Measurements from ENCODE around the gene RAMACL. TPM values are rescaled to one million over a fixed set of nuclear protein-coding genes. Genes with fewer than 3 reads are reported as not detected.

The RAMACL gene
- total and polyA plus RNA-seq, 2 of the 13 experiments (the other 11 are each of a cell fraction or from before 2014, with no cell fraction given), result 0.09 to 0.29 TPM

DNA sequence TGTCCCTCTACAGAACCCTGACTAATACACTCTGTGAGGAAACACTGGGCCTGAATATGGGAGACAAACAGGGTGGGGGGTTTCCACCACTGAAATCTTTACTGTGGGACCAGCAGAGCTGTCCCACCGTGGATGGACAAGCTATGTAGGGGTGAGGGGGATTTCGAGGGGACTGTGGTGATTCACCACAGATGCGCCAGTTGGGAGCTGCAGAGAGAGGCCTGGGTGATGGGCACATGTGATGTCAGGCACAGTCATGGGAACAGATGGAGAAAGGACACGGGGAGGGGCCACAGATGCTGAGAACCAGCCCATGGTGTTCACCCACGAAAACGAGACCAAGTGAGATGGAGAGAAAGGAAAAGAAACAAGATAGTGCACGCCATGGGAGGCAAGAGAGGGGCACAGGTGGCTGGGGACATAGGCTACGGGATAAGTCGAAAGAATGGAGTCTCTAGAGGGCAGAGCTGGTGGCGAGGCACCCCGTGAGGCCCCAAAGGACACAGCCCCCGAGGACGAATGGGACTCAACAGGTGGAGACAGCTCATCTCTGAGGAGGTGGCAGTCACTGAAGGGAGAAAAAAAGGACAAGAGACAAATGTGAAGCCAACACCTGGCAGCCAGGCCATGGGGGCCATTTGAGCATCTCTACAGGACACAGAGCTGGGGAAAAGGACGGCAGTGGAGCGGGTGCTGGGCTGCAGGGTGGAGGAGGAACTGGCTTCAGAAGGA, 10.5 kb upstream of the RAMACL start:
- no peaks in the 10 kb centered on the region for H3K79me2 ChIP-seq (ENCODE audit: insufficient read depth, low read length)
- DNase-seq (ENCODE audit: low spot score) (no peak), FAIRE-seq (no peak), ATAC-seq (no peak)
- no peak overlapping the region for H3K4me2 ChIP-seq (ENCODE audit: low read depth, low read length)
- POLR2A ChIA-PET, result no interaction called here
- BruUV-seq (replicated peaks), result no TSS peak
- CTCF ChIA-PET (ENCODE audit: low intra/inter-chr PET ratio, low total read pairs), result no interaction called here
- peaks cover 4 to 34% of the 10 kb centered on the region in 2 experiments for H3K27me3 ChIP-seq (ENCODE audit: control insufficient read depth in 1 of 2, insufficient read depth in 2 of 2, low read length in 2 of 2)
- TF ChIP-seq ZNF619 (CRISPR knock-in tag; IDR thresholded peaks at IDR 0.05) (no peak), KLF9 (CRISPR knock-in tag; IDR thresholded peaks at IDR 0.05; ENCODE audit: low read depth) (no peak), RAD51 (IDR thresholded peaks at IDR 0.05; ENCODE audit: borderline replicate concordance) (no peak), ZNF839 (CRISPR knock-in tag; IDR thresholded peaks at IDR 0.05; ENCODE audit: borderline replicate concordance) (no peak), LCORL (IDR thresholded peaks at IDR 0.05) (no peak), LCORL (CRISPR knock-in tag; IDR thresholded peaks at IDR 0.05) (no peak), ZNF20 (CRISPR knock-in tag; IDR thresholded peaks at IDR 0.05) (no peak), POLR2G (IDR thresholded peaks at IDR 0.05; ENCODE audit: low read depth, low read length) (no peak), SMYD3 (CRISPR knock-in tag; IDR thresholded peaks at IDR 0.05) (no peak), ZNF724P (CRISPR knock-in tag; IDR thresholded peaks at IDR 0.05; ENCODE audit: borderline replicate concordance) (no peak), ZNF569 (CRISPR knock-in tag; IDR thresholded peaks at IDR 0.05; ENCODE audit: borderline replicate concordance) (no peak), RFX5 (IDR thresholded peaks at IDR 0.05; ENCODE audit: low read depth, low read length) (no peak), ZNF12 (CRISPR knock-in tag; IDR thresholded peaks at IDR 0.05) (no peak), NBN (conservative IDR thresholded peaks at IDR 0.05) (no peak)
- TF ChIP-seq, protein P1, sequence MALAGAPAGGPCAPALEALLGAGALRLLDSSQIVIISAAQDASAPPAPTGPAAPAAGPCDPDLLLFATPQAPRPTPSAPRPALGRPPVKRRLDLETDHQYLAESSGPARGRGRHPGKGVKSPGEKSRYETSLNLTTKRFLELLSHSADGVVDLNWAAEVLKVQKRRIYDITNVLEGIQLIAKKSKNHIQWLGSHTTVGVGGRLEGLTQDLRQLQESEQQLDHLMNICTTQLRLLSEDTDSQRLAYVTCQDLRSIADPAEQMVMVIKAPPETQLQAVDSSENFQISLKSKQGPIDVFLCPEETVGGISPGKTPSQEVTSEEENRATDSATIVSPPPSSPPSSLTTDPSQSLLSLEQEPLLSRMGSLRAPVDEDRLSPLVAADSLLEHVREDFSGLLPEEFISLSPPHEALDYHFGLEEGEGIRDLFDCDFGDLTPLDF (CRISPR knock-in tag; IDR thresholded peaks at IDR 0.05), result no peak
- TF ChIP-seq, protein P2, sequence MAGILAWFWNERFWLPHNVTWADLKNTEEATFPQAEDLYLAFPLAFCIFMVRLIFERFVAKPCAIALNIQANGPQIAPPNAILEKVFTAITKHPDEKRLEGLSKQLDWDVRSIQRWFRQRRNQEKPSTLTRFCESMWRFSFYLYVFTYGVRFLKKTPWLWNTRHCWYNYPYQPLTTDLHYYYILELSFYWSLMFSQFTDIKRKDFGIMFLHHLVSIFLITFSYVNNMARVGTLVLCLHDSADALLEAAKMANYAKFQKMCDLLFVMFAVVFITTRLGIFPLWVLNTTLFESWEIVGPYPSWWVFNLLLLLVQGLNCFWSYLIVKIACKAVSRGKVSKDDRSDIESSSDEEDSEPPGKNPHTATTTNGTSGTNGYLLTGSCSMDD (CRISPR knock-in tag; IDR thresholded peaks at IDR 0.05), result no peak
- TF ChIP-seq, protein P3, sequence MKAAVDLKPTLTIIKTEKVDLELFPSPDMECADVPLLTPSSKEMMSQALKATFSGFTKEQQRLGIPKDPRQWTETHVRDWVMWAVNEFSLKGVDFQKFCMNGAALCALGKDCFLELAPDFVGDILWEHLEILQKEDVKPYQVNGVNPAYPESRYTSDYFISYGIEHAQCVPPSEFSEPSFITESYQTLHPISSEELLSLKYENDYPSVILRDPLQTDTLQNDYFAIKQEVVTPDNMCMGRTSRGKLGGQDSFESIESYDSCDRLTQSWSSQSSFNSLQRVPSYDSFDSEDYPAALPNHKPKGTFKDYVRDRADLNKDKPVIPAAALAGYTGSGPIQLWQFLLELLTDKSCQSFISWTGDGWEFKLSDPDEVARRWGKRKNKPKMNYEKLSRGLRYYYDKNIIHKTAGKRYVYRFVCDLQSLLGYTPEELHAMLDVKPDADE (CRISPR knock-in tag; IDR thresholded peaks at IDR 0.05), result no peak
- TF ChIP-seq, protein P4, sequence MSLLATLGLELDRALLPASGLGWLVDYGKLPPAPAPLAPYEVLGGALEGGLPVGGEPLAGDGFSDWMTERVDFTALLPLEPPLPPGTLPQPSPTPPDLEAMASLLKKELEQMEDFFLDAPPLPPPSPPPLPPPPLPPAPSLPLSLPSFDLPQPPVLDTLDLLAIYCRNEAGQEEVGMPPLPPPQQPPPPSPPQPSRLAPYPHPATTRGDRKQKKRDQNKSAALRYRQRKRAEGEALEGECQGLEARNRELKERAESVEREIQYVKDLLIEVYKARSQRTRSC (CRISPR knock-in tag; IDR thresholded peaks at IDR 0.05; ENCODE audit: low read depth), result no peak
- no peaks in the 10 kb centered on the region for H3K9me3 ChIP-seq (ENCODE audit: low read length)
- WGBS (ENCODE audit: low lambda C conversion rate), result 3% methylated on average over 15 of the region's 15 CpGs
- no peak overlapping the region for H3K4me3 ChIP-seq (replicated peaks in 1 of 3; ENCODE audit: insufficient read depth in 1 of 3, low read depth in 2 of 3, low read length in 3 of 3)
- H2AFZ ChIP-seq (ENCODE audit: low read length), result no peak overlapping the region
- no peaks in the 10 kb centered on the region for H4K20me1 ChIP-seq (ENCODE audit: insufficient read depth, low read length)
- H3K9ac ChIP-seq (ENCODE audit: insufficient read depth, low read depth, low read length), result no peak overlapping the region
- intact Hi-C loops (cut with micrococcal nuclease; ENCODE audit: unreplicated experiment), result no loop called here
- in situ Hi-C loops (cut with HindIII; ENCODE audit: extremely low pct_ligation_motif_present, low pct_unique_long_range_greater_than_20kb), result no loop called here
- no peaks in the 10 kb centered on the region for H3K4me1 ChIP-seq (ENCODE audit: insufficient read depth, low read length)
- H3K27ac ChIP-seq (ENCODE audit: extremely low read length, insufficient read depth, low read length), result no peak overlapping the region
- H3K36me3 ChIP-seq (replicated peaks in 1 of 2; ENCODE audit: control insufficient read depth in 1 of 2, insufficient read depth in 2 of 2, low read length in 2 of 2), result no peaks in the 10 kb centered on the region

Data from HepG2 (cell line).